Measurements from ENCODE around the gene ACBD6.

The ACBD6 gene

GRCh38 chr1:180370597-180370996 lies 131.8 kb downstream of the ACBD6 start:
- no peak for DNase-seq (ENCODE audit: low read depth)

GRCh38 chr1:180370188-180370587 lies 132.2 kb downstream of the ACBD6 start:
- no peak for DNase-seq (ENCODE audit: low read depth)

GRCh38 chr1:180369061-180369460 lies 133.3 kb downstream of the ACBD6 start:
- DNase-seq (ENCODE audit: low read depth): no peak

- no peak for DNase-seq (ENCODE audit: low read depth)
These were observed 135.9 kb downstream of the ACBD6 start for GRCh38 chr1:180366371-180367068.

DNA sequence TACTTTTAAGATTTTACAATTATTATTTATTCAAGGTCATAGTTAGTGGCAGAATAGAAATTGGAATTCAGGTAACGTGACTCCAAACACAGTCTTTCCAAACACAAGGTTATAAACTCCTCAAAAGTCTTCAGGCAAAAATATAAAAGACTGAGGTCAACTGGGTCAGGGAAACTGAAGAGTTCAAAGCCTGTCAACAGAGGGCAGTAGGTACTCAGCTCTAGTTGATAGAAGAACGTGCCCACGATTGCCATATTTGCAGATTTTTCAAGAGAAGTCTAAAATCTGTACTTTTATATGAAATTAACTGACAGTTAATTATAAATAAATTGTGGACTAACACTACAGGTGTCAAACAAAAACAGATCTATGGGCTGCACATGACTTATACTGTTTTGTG lies 137.3 kb downstream of the ACBD6 start:
- no peak for DNase-seq (ENCODE audit: low read depth)

GRCh38 chr1:180363246-180363995 lies 139.0 kb downstream of the ACBD6 start:
- DNase-seq (ENCODE audit: low read depth): no peak

DNA sequence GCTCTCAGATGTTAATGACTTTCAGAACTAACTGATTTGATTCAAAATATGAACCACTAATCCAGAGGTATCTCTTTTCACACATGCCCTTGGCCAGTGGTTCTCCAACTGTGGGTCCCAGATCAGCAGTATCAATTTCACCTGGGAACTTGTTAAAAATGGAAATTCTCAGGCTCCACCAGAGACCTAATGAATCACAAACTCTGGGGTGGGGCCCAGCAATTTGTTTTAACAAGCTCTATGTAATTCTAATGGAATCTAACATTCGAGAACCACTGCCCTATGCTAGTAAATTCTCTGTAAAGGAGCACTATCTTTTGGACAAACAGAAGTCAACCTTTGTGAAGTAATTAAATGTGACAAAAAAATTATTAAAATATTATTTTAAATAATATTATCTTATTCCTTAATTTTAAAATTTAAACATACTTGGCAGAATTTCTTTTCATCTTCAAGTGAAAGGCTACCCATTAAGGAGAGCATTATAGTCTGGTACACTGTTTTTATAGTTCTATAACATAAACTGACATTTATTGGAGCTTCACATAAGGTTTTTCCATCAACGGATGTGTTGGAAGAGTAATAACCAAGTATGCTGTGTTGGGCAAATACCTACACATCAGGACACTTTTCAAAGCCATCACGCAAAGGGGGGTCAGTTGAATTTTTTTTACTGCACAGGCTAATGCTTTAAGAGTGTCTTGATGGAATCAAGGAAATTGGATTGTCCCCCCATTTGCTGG lies 141.9 kb downstream of the ACBD6 start:
- DNase-seq (ENCODE audit: low read depth): no peak

DNA sequence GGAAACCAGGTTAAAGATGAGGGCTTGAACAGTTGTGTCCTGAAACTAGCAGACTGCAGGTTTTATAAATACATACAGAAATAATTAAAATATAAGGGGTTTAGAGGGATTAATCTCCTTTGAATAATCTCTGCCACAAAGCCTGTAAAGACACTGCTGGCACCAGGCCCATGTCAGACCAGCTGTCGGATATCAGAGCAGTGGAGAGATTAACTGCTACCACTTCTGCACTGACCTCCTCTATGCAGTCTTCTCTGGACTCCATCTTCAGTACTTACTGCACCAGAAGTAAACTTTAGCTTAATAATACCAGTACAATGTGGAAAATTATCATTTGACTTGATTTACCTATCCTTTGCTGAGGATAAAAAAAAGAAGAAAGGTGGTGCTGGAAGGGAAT lies 143.7 kb downstream of the ACBD6 start:
- DNase-seq (ENCODE audit: low read depth): no peak

- no peak for DNase-seq (ENCODE audit: low read depth)
These were observed 148.4 kb downstream of the ACBD6 start for GRCh38 chr1:180353945-180354344.

GRCh38 chr1:180352588-180352987 lies 149.8 kb downstream of the ACBD6 start:
- no peak for DNase-seq (ENCODE audit: low read depth)

- DNase-seq (ENCODE audit: low read depth): no peak
These were observed 150.4 kb downstream of the ACBD6 start for GRCh38 chr1:180352021-180352420.

GRCh38 chr1:180345148-180345547 lies 157.2 kb downstream of the ACBD6 start:
- DNase-seq (ENCODE audit: low read depth): no peak

- no peak for DNase-seq (ENCODE audit: low read depth)
These were observed 158.2 kb downstream of the ACBD6 start for GRCh38 chr1:180343921-180344769.

GRCh38 chr1:180327089-180327488 lies 175.3 kb downstream of the ACBD6 start:
- no peak for DNase-seq (ENCODE audit: low read depth)

DNA sequence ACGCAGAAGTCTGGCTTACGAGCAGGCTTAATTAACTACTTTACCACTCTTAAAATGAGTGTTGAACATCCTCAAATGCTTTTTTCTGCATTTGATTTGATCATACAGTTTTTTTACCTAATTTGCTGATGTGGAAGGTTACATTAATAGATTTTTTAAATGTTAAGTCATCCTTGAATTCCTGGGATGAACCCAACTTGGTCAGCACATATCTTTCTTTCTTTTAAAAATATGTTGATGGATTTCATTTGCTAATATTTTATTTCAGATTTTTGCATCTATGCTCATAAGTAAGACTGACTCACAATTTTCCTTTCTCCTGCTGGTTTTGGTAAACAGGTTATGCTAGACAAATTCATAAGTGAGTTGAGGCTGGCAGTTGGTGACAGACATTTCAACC lies 189.5 kb downstream of the ACBD6 start:
- no peak for DNase-seq (ENCODE audit: low read depth)

DNA sequence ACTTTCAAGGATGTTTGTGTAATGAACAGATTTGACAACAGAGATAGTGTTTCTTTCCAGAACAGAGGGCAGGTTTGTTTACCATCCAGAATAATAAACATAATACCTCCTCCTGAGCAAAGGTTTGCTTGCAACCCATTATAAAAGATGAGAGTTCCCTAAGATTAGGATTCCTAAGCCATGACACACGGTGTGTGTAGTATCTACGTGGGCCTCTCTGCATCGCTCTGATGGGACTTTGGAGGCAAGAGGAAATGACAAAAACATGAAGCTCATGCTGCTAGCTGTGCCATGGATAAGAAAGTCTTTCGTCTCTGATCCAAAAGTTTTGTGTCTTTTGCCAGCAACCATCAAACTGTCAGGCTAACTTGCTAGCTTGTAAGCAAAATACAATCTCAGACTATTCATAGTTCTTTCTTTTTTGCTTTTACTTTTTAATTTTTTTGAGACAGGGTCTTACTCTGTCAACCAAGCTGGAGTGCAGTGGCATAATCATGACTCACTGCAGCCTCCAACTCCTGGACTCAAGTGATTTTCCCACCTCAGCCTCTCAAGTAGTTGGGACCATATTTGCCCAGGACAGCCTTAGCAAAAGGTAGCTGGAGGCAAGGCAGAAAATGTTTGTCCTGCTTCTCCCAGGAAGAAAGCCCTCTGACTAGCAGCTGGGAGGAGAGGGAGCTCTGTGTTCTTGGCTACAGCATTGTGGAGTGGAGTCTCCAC lies 191.2 kb downstream of the ACBD6 start:
- DNase-seq (ENCODE audit: low read depth): no peak

DNA sequence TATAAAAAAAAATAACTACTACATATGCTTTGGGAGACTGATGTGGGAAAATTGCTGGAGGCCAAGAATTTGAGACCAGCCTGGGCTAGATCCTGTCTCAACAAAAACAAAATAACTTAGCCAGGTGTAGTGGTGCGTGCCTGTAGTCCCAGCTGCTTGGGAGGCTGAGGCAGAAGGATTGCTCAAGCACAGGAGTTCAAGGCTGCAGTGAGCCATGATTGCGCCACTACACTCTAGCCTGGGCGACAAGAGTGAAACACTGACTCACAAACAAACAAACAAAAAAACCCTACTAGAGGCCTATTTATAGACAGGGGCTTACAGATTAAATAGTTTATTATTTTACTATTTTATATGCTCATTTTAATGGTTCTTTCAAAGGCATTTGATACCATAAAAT lies 192.3 kb downstream of the ACBD6 start:
- no peak for DNase-seq (ENCODE audit: low read depth)

DNA sequence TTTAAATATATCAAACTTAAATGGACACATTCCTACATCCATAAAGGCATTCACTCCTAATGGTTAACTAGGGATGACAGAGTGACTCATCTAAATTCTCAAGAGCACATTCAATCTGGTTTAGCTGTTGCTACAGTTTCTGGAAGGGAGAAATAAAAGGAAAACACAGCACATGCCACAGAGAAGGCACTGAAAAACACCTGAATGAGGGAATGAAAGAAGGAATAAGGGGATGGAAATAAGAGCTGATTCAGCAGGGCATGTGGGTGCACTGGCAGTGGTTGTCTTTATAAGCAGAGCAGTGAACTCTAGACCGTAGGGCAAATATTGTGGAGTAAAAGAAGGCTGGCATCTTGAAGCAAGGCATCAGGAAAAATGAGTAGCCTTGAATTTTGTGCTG lies 193.0 kb downstream of the ACBD6 start:
- no peak for DNase-seq (ENCODE audit: low read depth)

DNA sequence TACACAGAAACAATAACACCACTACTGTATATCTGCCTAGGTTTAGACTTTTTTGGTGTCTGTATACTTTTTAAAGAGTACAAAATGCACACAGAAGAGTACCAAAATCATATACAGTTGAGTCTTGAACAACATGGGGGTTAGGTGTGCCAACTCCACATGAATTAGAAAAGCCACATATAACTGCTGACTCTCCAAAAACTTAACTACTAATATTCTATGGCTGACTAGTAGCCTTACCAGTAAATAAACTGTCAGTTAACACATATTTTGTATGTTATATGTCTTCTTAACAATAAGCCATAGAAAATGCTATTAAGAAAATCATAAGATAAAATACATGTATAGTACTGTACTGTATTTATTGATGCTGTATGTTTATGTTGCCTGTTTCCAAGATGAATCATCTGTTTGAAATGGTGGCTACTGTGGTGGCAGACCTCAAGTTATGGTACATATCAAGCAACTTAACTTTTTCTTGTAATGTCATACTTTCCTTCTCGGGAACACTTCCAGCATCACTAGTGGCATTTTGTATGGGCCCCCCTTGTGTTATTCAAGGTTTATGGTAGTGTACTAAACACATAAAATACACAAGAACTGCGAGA lies 201.1 kb downstream of the ACBD6 start:
- DNase-seq (ENCODE audit: low read depth): no peak

GRCh38 chr1:180299479-180300221 lies 202.7 kb downstream of the ACBD6 start:
- no peak for DNase-seq (ENCODE audit: low read depth)
